ENCODE measurements around the gene TEX13A. TPM values are rescaled to one million over a fixed set of nuclear protein-coding genes. Genes with fewer than 3 reads are reported as not detected.

Gene TEX13A
- total RNA-seq: not detected in 2 replicates

GRCh38 chrX:105220636-105221035, at the start of gene TEX13A:
Gene TEX13A (minus strand): TSS chrX:105220694. CDS start chrX:105220397, 297 bp downstream.
- no peaks in the 10 kb centered on the region for H3K27me3 ChIP-seq (ENCODE audit: control insufficient read depth, insufficient read depth, low read length)
- no peak for TF ChIP-seq CTCF (IDR thresholded peaks at IDR 0.05; ENCODE audit: insufficient read depth, low read length, poor library complexity, severe bottlenecking)
- no peaks in the 10 kb centered on the region for H3K36me3 ChIP-seq (ENCODE audit: control insufficient read depth, insufficient read depth, low read length)
- no peak within 1 kb of the TSS for H3K4me3 ChIP-seq (ENCODE audit: low read depth, low read length)
- no peak for DNase-seq (ENCODE audit: low read depth)

GRCh38 chrX:105269386-105269785, 48.9 kb upstream of the TEX13A start:
- Histone ChIP-seq H3K27me3 (ENCODE audit: control insufficient read depth, insufficient read depth, low read length) (no peaks in the 10 kb centered on the region), H3K4me3 (ENCODE audit: low read depth, low read length) (no peak overlapping the region), H3K36me3 (ENCODE audit: control insufficient read depth, insufficient read depth, low read length) (no peaks in the 10 kb centered on the region)
- no peak for DNase-seq (ENCODE audit: low read depth)
- TF ChIP-seq CTCF (IDR thresholded peaks at IDR 0.05; ENCODE audit: insufficient read depth, low read length, poor library complexity, severe bottlenecking): no peak

- H3K36me3 ChIP-seq (ENCODE audit: control insufficient read depth, insufficient read depth, low read length): no peaks in the 10 kb centered on the region
- H3K27me3 ChIP-seq (ENCODE audit: control insufficient read depth, insufficient read depth, low read length): no peaks in the 10 kb centered on the region
- no peak for TF ChIP-seq CTCF (IDR thresholded peaks at IDR 0.05; ENCODE audit: insufficient read depth, low read length, poor library complexity, severe bottlenecking)
- DNase-seq (ENCODE audit: low read depth): no peak
- H3K4me3 ChIP-seq (ENCODE audit: low read depth, low read length): no peak overlapping the region
Observed at GRCh38 chrX:105267167-105267566, 46.7 kb upstream of the TEX13A start.

- H3K4me3 ChIP-seq (ENCODE audit: low read depth, low read length): no peak overlapping the region
- H3K36me3 ChIP-seq (ENCODE audit: control insufficient read depth, insufficient read depth, low read length): no peaks in the 10 kb centered on the region
- no peak for TF ChIP-seq CTCF (IDR thresholded peaks at IDR 0.05; ENCODE audit: insufficient read depth, low read length, poor library complexity, severe bottlenecking)
- DNase-seq (ENCODE audit: low read depth): no peak
- no peaks in the 10 kb centered on the region for H3K27me3 ChIP-seq (ENCODE audit: control insufficient read depth, insufficient read depth, low read length)
Observed at GRCh38 chrX:105266456-105266855, 46.0 kb upstream of the TEX13A start.

- Histone ChIP-seq H3K27me3 (ENCODE audit: control insufficient read depth, insufficient read depth, low read length) (no peaks in the 10 kb centered on the region), H3K4me3 (ENCODE audit: low read depth, low read length) (no peak overlapping the region), H3K36me3 (ENCODE audit: control insufficient read depth, insufficient read depth, low read length) (no peaks in the 10 kb centered on the region)
- no peak for DNase-seq (ENCODE audit: low read depth)
- TF ChIP-seq CTCF (IDR thresholded peaks at IDR 0.05; ENCODE audit: insufficient read depth, low read length, poor library complexity, severe bottlenecking): no peak
Observed at GRCh38 chrX:105265093-105265492, 44.6 kb upstream of the TEX13A start.

GRCh38 chrX:105263801-105264200, 43.3 kb upstream of the TEX13A start:
- TF ChIP-seq CTCF (IDR thresholded peaks at IDR 0.05; ENCODE audit: insufficient read depth, low read length, poor library complexity, severe bottlenecking): no peak
- no peak overlapping the region for H3K4me3 ChIP-seq (ENCODE audit: low read depth, low read length)
- H3K27me3 ChIP-seq (ENCODE audit: control insufficient read depth, insufficient read depth, low read length): no peaks in the 10 kb centered on the region
- DNase-seq (ENCODE audit: low read depth): no peak
- no peaks in the 10 kb centered on the region for H3K36me3 ChIP-seq (ENCODE audit: control insufficient read depth, insufficient read depth, low read length)
